ENCODE results near the gene SMARCA1. TPM values are rescaled to one million over a fixed set of nuclear protein-coding genes. Genes with fewer than 3 reads are reported as not detected.

The SMARCA1 gene
- total and polyA plus RNA-seq, 2 of the 13 experiments (the other 11 are each of a cell fraction or from before 2014, with no cell fraction given), result 97.7 to 145 TPM

DNA sequence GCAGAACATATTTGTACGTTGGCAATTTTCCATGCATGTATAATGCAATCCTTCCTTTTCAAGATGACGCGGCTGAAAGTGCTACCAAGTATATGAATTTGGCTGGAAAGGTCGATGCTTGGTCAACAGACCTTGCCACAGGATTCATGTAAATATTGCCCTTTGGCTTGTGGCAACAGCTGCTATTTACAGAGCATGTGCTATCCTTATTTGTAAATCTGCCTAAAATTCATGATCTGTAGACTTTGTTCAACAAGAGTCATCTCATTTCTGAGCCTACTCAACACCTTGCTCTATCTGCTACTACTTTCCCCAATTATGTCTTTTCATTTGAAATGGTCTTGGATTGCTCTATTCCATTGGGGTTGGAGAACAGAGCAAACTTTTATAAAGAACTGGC is 1.9 kb upstream of the SMARCA1 start (continued):
- TF ChIP-seq ZNF83 (CRISPR knock-in tag; IDR thresholded peaks at IDR 0.05; ENCODE audit: borderline replicate concordance) (no peak), ELF4 (CRISPR knock-in tag; IDR thresholded peaks at IDR 0.05; ENCODE audit: borderline replicate concordance) (no peak), MAF1 (CRISPR knock-in tag; IDR thresholded peaks at IDR 0.05; ENCODE audit: borderline replicate concordance) (no peak), ZNF572 (CRISPR knock-in tag; IDR thresholded peaks at IDR 0.05) (no peak), ZFP37 (CRISPR knock-in tag; IDR thresholded peaks at IDR 0.05; ENCODE audit: borderline replicate concordance) (no peak), MXD4 (CRISPR knock-in tag; IDR thresholded peaks at IDR 0.05) (peak; percentile 62; the same call in 1 of the 2 replicates), NFE2L2 (IDR thresholded peaks at IDR 0.05; ENCODE audit: low read length) (peak; percentile 36; the same call in 1 of the 2 replicates), MAFK (conservative IDR thresholded peaks at IDR 0.05 in 1 of 2, IDR thresholded peaks at IDR 0.05 in 1 of 2; ENCODE audit: low read length in 2 of 2) (no peak), RXRA (CRISPR knock-in tag; IDR thresholded peaks at IDR 0.05) (no peak; the same call in 1 of the 2 replicates), MTA1 (CRISPR knock-in tag; IDR thresholded peaks at IDR 0.05; ENCODE audit: borderline replicate concordance) (no peak), AGO2 (optimal IDR thresholded peaks at IDR 0.05; ENCODE audit: low read depth, low read length) (no peak), KMT2A (CRISPR knock-in tag; IDR thresholded peaks at IDR 0.05) (no peak), ZNF124 (CRISPR knock-in tag; IDR thresholded peaks at IDR 0.05) (no peak), AHR (CRISPR knock-in tag; IDR thresholded peaks at IDR 0.05) (no peak), ZFP62 (CRISPR knock-in tag; IDR thresholded peaks at IDR 0.05) (no peak), MEIS1 (CRISPR knock-in tag; IDR thresholded peaks at IDR 0.05; ENCODE audit: borderline replicate concordance) (no peak), HDAC2 (CRISPR knock-in tag; IDR thresholded peaks at IDR 0.05) (peak; percentile 88), ZNF225 (CRISPR knock-in tag; IDR thresholded peaks at IDR 0.05) (no peak), ZNF569 (CRISPR knock-in tag; IDR thresholded peaks at IDR 0.05; ENCODE audit: borderline replicate concordance) (no peak), ISL2 (CRISPR knock-in tag; IDR thresholded peaks at IDR 0.05) (peak; percentile 88), ZBTB3 (CRISPR knock-in tag; IDR thresholded peaks at IDR 0.05; ENCODE audit: borderline replicate concordance, low read depth) (no peak), FOSL2 (CRISPR knock-in tag; IDR thresholded peaks at IDR 0.05) (peak; percentile 84), IKZF4 (CRISPR knock-in tag; IDR thresholded peaks at IDR 0.05; ENCODE audit: borderline replicate concordance, low read depth, not compliant biosample characterization) (no peak), ZNF747 (CRISPR knock-in tag; IDR thresholded peaks at IDR 0.05; ENCODE audit: borderline replicate concordance) (no peak), POLR2G (IDR thresholded peaks at IDR 0.05; ENCODE audit: low read depth, low read length) (no peak), ZNF274 (CRISPR knock-in tag; IDR thresholded peaks at IDR 0.05) (no peak), RFX3 (CRISPR knock-in tag; IDR thresholded peaks at IDR 0.05) (no peak)
- TF ChIP-seq, protein P1, sequence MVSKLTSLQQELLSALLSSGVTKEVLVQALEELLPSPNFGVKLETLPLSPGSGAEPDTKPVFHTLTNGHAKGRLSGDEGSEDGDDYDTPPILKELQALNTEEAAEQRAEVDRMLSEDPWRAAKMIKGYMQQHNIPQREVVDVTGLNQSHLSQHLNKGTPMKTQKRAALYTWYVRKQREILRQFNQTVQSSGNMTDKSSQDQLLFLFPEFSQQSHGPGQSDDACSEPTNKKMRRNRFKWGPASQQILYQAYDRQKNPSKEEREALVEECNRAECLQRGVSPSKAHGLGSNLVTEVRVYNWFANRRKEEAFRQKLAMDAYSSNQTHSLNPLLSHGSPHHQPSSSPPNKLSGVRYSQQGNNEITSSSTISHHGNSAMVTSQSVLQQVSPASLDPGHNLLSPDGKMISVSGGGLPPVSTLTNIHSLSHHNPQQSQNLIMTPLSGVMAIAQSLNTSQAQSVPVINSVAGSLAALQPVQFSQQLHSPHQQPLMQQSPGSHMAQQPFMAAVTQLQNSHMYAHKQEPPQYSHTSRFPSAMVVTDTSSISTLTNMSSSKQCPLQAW (CRISPR knock-in tag; IDR thresholded peaks at IDR 0.05), result no peak
- TF ChIP-seq, protein P2, sequence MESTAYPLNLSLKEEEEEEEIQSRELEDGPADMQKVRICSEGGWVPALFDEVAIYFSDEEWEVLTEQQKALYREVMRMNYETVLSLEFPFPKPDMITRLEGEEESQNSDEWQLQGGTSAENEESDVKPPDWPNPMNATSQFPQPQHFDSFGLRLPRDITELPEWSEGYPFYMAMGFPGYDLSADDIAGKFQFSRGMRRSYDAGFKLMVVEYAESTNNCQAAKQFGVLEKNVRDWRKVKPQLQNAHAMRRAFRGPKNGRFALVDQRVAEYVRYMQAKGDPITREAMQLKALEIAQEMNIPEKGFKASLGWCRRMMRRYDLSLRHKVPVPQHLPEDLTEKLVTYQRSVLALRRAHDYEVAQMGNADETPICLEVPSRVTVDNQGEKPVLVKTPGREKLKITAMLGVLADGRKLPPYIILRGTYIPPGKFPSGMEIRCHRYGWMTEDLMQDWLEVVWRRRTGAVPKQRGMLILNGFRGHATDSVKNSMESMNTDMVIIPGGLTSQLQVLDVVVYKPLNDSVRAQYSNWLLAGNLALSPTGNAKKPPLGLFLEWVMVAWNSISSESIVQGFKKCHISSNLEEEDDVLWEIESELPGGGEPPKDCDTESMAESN (CRISPR knock-in tag; conservative IDR thresholded peaks at IDR 0.05), result 0 out of 2 replicates have a peak, but pooled peaks have one; percentile 42
- TF ChIP-seq, protein P3, sequence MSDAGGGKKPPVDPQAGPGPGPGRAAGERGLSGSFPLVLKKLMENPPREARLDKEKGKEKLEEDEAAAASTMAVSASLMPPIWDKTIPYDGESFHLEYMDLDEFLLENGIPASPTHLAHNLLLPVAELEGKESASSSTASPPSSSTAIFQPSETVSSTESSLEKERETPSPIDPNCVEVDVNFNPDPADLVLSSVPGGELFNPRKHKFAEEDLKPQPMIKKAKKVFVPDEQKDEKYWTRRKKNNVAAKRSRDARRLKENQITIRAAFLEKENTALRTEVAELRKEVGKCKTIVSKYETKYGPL (CRISPR knock-in tag; IDR thresholded peaks at IDR 0.05), result no peak
